IPS-NIHi7 (cell line): Measurements from ENCODE around the gene UIMC1.
"Not testable (repeated sequence)": the region's sequence is repeated elsewhere in the genome, so short reads cannot be mapped to it uniquely, and the experiment has no call there.

Source experiments
- DNase-seq: peaks from one replicate; pipeline ENCODE4 v3.0.0; 2012; ENCODE audit warnings: mixed read lengths; ENCODE audit errors: extremely low spot score

UIMC1 gene

GRCh38 chr5:177005619-177006264, 837 bp downstream of the UIMC1 start:
- DNase-seq = peak; percentile 62

GRCh38 chr5:177004961-177005360, 1.6 kb downstream of the UIMC1 start:
- no peak for DNase-seq

- no peak for DNase-seq
These were observed 2.9 kb downstream of the UIMC1 start for GRCh38 chr5:177003649-177004048.

- not testable (repeated sequence) for DNase-seq
These were observed 7.1 kb downstream of the UIMC1 start for GRCh38 chr5:176999526-176999925.

- no peak for DNase-seq
These were observed 7.8 kb downstream of the UIMC1 start for GRCh38 chr5:176998828-176999227.

- no peak for DNase-seq
These were observed 9.8 kb downstream of the UIMC1 start for GRCh38 chr5:176996780-176997179.

GRCh38 chr5:176995896-176996767, 10.4 kb downstream of the UIMC1 start:
- no peak for DNase-seq

- no peak for DNase-seq
These were observed 11.5 kb downstream of the UIMC1 start for GRCh38 chr5:176995122-176995490.

GRCh38 chr5:176994460-176995121, 12.0 kb downstream of the UIMC1 start:
- no peak for DNase-seq

GRCh38 chr5:176993081-176993480, 13.5 kb downstream of the UIMC1 start:
- not testable (repeated sequence) for DNase-seq

- DNase-seq = no peak
These were observed 19.0 kb downstream of the UIMC1 start for GRCh38 chr5:176987583-176987982.

GRCh38 chr5:176986280-176986679, 20.3 kb downstream of the UIMC1 start:
- no peak for DNase-seq

- no peak for DNase-seq
These were observed 21.1 kb downstream of the UIMC1 start for GRCh38 chr5:176985516-176985915.

- DNase-seq = not testable (repeated sequence)
These were observed 22.4 kb downstream of the UIMC1 start for GRCh38 chr5:176984176-176984575.

GRCh38 chr5:176983593-176983992, 23.0 kb downstream of the UIMC1 start:
- not testable (repeated sequence) for DNase-seq

GRCh38 chr5:176983112-176983511, 23.5 kb downstream of the UIMC1 start:
- DNase-seq = not testable (repeated sequence)

- no peak for DNase-seq
These were observed 25.8 kb downstream of the UIMC1 start for GRCh38 chr5:176980818-176981217.

GRCh38 chr5:176979669-176980068, 26.9 kb downstream of the UIMC1 start:
- no peak for DNase-seq

GRCh38 chr5:176965633-176966032, 40.9 kb downstream of the UIMC1 start:
- no peak for DNase-seq

- DNase-seq = peak; percentile 59
These were observed 47.5 kb downstream of the UIMC1 start for GRCh38 chr5:176959051-176959450.

- DNase-seq = no peak
These were observed 49.8 kb downstream of the UIMC1 start for GRCh38 chr5:176956756-176957155.

GRCh38 chr5:176955895-176956294, 50.7 kb downstream of the UIMC1 start:
- DNase-seq = no peak

GRCh38 chr5:176954050-176954449, 52.5 kb downstream of the UIMC1 start:
- no peak for DNase-seq
